K562 (cell line): ENCODE data around the gene PRR16. TPM values are rescaled to one million over a fixed set of nuclear protein-coding genes. Genes with fewer than 3 reads are reported as not detected.

Experiments used
- ATAC-seq: fragments of 200-7000 bp; cut with Tn5 transposase; 3 replicates; pipeline ENCODE4 v1.9.1; 2020; ENCODE audit warnings: moderate library complexity
- BruUV-seq: library from RNA; stranded (reverse); fragments of 400-500 nt; replicated peaks from 2 replicates; lab custom pipeline; 2021; lab: Mats Ljungman, UMichigan
- CTCF ChIA-PET: fragments of 300-600 bp; formaldehyde crosslinking; extraction: SDS; loops from one replicate; lab custom pipeline; 2021; ENCODE audit warnings: low intra/inter-chr PET ratio; lab: Yijun Ruan, JAX
- POLR2A ChIA-PET: fragments of 300-600, 350-650 bp; sonication (Branson Sonifier 250); formaldehyde crosslinking; extraction: SDS; loops from one replicate; lab custom pipeline; 2021; ENCODE audit warnings: antibody characterized with exemption, inconsistent platforms; lab: Yijun Ruan, JAX
- DNase-seq, 4 experiments: peaks; one replicate each; pipeline versions ENCODE4 v3.0.0 to v3.0.0-alpha.2; 2011 to 2018; ENCODE audit warnings: low spot score in 3 of 4, mixed read lengths in 3 of 4; ENCODE audit errors: extremely low read depth in 1 of 4
- FAIRE-seq: peaks from 2 replicates; lab custom pipeline; 2011; peaks lifted over from hg19 to GRCh38; lab: Jason Lieb, UNC
- H2AFZ ChIP-seq: 2 replicates; pipeline ENCODE4 v1.6.0; 2011; ENCODE audit warnings: low read depth, low read length, control low read depth, inconsistent platforms
- H3K27ac ChIP-seq: fragments of 200-600 bp; 3 replicates; pipeline ENCODE4 v1.8.0; 2011; ENCODE audit warnings: low read depth, mild to moderate bottlenecking, control low read depth, inconsistent platforms, low read length, moderate library complexity, mixed read lengths; ENCODE audit errors: extremely low read depth
- H3K27me3 ChIP-seq, 2 experiments: fragments of 300-600 bp in 1 of 2; 2 replicates in 1 of 2; 3 replicates in 1 of 2; pipeline versions ENCODE4 v1.6.0 to v1.8.0; 2011; ENCODE audit warnings: inconsistent platforms in 2 of 2, low read length in 2 of 2, mild to moderate bottlenecking in 1 of 2, mixed read lengths in 1 of 2, moderate library complexity in 1 of 2; ENCODE audit not compliant: control insufficient read depth in 2 of 2, insufficient read depth in 2 of 2
- H3K36me3 ChIP-seq: fragments of 300-600 bp; 3 replicates; pipeline ENCODE4 v1.8.0; 2011; ENCODE audit warnings: mild to moderate bottlenecking, low read length, inconsistent platforms; ENCODE audit not compliant: control insufficient read depth, insufficient read depth
- H3K4me1 ChIP-seq, 2 experiments: fragments of 200-600 bp in 1 of 2; replicated peaks in 1 of 2; 2 replicates in 1 of 2; 3 replicates in 1 of 2; pipeline versions ENCODE4 v1.5.1 to v1.8.0; 2011; ENCODE audit warnings: inconsistent platforms in 2 of 2, low read length in 2 of 2, mild to moderate bottlenecking in 1 of 2, mixed read lengths in 1 of 2, moderate library complexity in 1 of 2; ENCODE audit not compliant: control insufficient read depth in 2 of 2, insufficient read depth in 2 of 2
- H3K4me2 ChIP-seq: 2 replicates; pipeline ENCODE4 v1.6.1; 2011; ENCODE audit warnings: low read length, control low read depth, inconsistent platforms, mixed read lengths; ENCODE audit not compliant: insufficient read depth
- H3K4me3 ChIP-seq: fragments of 200-600 bp; sonication (generic), shearing (Covaris generic); 2 replicates; pipeline ENCODE4 v1.5.1; 2016; ENCODE audit warnings: control low read depth, inconsistent platforms
- H3K79me2 ChIP-seq: fragments of 200-600 bp; 3 replicates; pipeline ENCODE4 v1.8.0; 2011; ENCODE audit warnings: low read length, inconsistent platforms; ENCODE audit not compliant: control insufficient read depth, insufficient read depth
- H3K9ac ChIP-seq, 2 experiments: 2 replicates each; pipeline versions ENCODE4 v1.6.0 to v1.6.1; 2011; ENCODE audit warnings: low read depth in 2 of 2, low read length in 2 of 2, control low read depth in 1 of 2, inconsistent platforms in 1 of 2, mild to moderate bottlenecking in 1 of 2, mixed read lengths in 1 of 2; ENCODE audit not compliant: insufficient read depth in 1 of 2
- H3K9me1 ChIP-seq: one replicate; pipeline ENCODE4 v1.6.0; 2011; ENCODE audit warnings: inconsistent platforms, mild to moderate bottlenecking, low read length, moderate library complexity; ENCODE audit not compliant: control insufficient read depth, insufficient read depth
- H3K9me3 ChIP-seq: replicated peaks from 2 replicates; pipeline ENCODE4 v1.5.1; 2011; ENCODE audit warnings: low read depth, low read length, inconsistent platforms; ENCODE audit not compliant: control insufficient read depth, insufficient read depth
- H4K20me1 ChIP-seq: replicated peaks from 2 replicates; pipeline ENCODE4 v1.6.1; 2011; ENCODE audit warnings: low read length, inconsistent platforms, mixed read lengths; ENCODE audit not compliant: control insufficient read depth, insufficient read depth
- E2F5 ChIP-seq: sonication (generic); formaldehyde crosslinking; IDR thresholded peaks from 2 replicates; pipeline ENCODE4 v1.8.0; 2022; ENCODE audit warnings: mild to moderate bottlenecking, missing genetic modification reagents
- FOXA1 ChIP-seq: fragments of 450-650 bp; IDR thresholded peaks from 2 replicates; pipeline ENCODE4 v1.6.1; 2016; ENCODE audit warnings: mild to moderate bottlenecking, borderline replicate concordance
- GATAD2A ChIP-seq: fragments of 450-650 bp; IDR thresholded peaks from 2 replicates; pipeline ENCODE4 v1.6.1; 2017
- JUNB ChIP-seq: fragments of 450-650 bp; formaldehyde crosslinking; conservative IDR thresholded peaks from 2 replicates; pipeline ENCODE4 v1.4.0; 2020; ENCODE audit warnings: mild to moderate bottlenecking
- MTF1 ChIP-seq: fragments of 250-450 bp; sonication (Bioruptor Pico); IDR thresholded peaks from 2 replicates; pipeline ENCODE4 v1.9.0; 2021; ENCODE audit warnings: moderate library complexity, mild to moderate bottlenecking, inconsistent platforms, borderline replicate concordance
- PKNOX1 ChIP-seq: fragments of 450-650 bp; IDR thresholded peaks from 2 replicates; pipeline ENCODE4 v1.6.1; 2016
- RBM25 ChIP-seq: fragments of 200-400 bp; formaldehyde crosslinking; IDR thresholded peaks from 2 replicates; pipeline ENCODE4 v1.6.1; 2018; ENCODE audit warnings: low read length, low read depth, moderate library complexity; ENCODE audit not compliant: severe bottlenecking
- U2AF1 ChIP-seq: fragments of 200-400 bp; formaldehyde crosslinking; optimal IDR thresholded peaks from 2 replicates; pipeline ENCODE3; 2017; ENCODE audit warnings: mild to moderate bottlenecking, low read depth, low read length, moderate library complexity
- ZNF778 ChIP-seq: fragments of 450-650 bp; formaldehyde crosslinking; IDR thresholded peaks from 2 replicates; pipeline ENCODE4 v1.4.0; 2020; ENCODE audit warnings: mild to moderate bottlenecking, moderate library complexity
- WGBS: fragments of 100-300 bp; shearing (Covaris generic); methylation state at CpG from one replicate; pipeline ENCODE4 v1.1.6; 2016; ENCODE audit warnings: low coverage, mixed read lengths; ENCODE audit not compliant: insufficient coverage; ENCODE audit errors: missing lambda C conversion rate; 5-methylcytosine and 5-hydroxymethylcytosine counted together
- in situ Hi-C: fragments of 300-500 bp; cut with MboI; formaldehyde crosslinking; loops from 4 replicates; pipeline ENCODE4 v1.15.0; 2018; ENCODE audit warnings: inconsistent platforms, mixed read lengths
- intact Hi-C: fragments of 100-400 bp; cut with micrococcal nuclease; formaldehyde crosslinking; loops from 2 replicates; pipeline ENCODE4 v1.14.2; 2022
- polyA plus RNA-seq, 8 experiments: library from polyadenylated mRNA; depleted of rRNA in 4 of 8; stranded (reverse) in 5 of 8; unstranded in 3 of 8; fragments of >200 nt; fragmentation: Nextera tagmentation in 2 of 8; fragmentation: Illumina TruSeq in 1 of 8; extraction: Ambion mirVana in 2 of 8; extraction: Trizol in 1 of 8; gene quantifications; 2 replicates each; pipeline versions ENCODE4 v1.2.1 to v1.2.3, GENCODE V29; 2011 to 2014; ENCODE audit warnings: inconsistent platforms in 1 of 8, missing spikeins in 1 of 8
- total RNA-seq, 7 experiments: library from RNA; depleted of rRNA in 6 of 7; stranded (reverse); fragments of >200 nt in 6 of 7; fragmentation: Illumina TruSeq in 2 of 7; extraction: Trizol in 2 of 7; gene quantifications; 2 replicates each; pipeline versions ENCODE4 v1.2.1 to v1.2.3, GENCODE V29; 2011 to 2021; ENCODE audit warnings: low replicate concordance in 1 of 7

The PRR16 gene
- total and polyA plus RNA-seq, 9 of the 15 experiments (the other 6 are each of a cell fraction or from before 2014, with no cell fraction given): 0.61 to 10.1 (median 3.3) TPM

DNA sequence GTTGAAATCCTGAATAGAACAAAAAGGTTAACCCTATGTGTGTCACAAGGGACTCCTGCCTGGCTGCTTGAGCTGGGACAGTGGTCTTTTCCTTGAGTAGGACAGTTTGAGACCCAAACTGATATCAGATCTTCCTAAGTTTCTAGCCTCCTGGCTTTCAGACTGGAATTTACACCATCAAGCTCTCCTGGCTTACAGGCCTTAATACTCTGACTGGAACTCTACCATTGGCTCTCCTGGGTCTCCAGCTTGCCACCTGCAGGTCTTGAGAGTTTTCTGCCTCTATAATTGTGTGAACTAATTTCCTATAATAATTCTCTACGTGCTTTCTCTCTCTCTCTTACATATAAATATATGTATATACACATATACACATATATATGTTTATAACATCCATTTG lies 112.5 kb downstream of the PRR16 start:
- Histone ChIP-seq H3K27ac (no peak overlapping the region), H3K9ac (no peak overlapping the region), H3K4me3 (no peak overlapping the region), H3K27me3 (no peaks in the 10 kb centered on the region), H3K4me1 (no peaks in the 10 kb centered on the region), H3K9me3 (no peaks in the 10 kb centered on the region), H2AFZ (no peak overlapping the region), H4K20me1 (no peaks in the 10 kb centered on the region), H3K79me2 (no peaks in the 10 kb centered on the region), H3K9me1 (no peaks in the 10 kb centered on the region), H3K4me2 (no peak overlapping the region), H3K36me3 (no peaks in the 10 kb centered on the region)
- in situ Hi-C loops (no loop called here), intact Hi-C loops (no loop called here)
- DNase-seq: no peak
- ChIA-PET POLR2A (no interaction called here), CTCF (no interaction called here)
- no TSS peak for BruUV-seq
- peak; percentile 41; the same call in 1 of the 3 replicates for ATAC-seq
- WGBS: 36% methylated on average over 1 of the region's 1 CpG
- TF ChIP-seq RBM25: no peak
- TF ChIP-seq JUNB (CRISPR knock-in tag): no peak
- TF ChIP-seq GATAD2A: no peak
- TF ChIP-seq PKNOX1: no peak
- TF ChIP-seq MTF1 (CRISPR knock-in tag): no peak
- TF ChIP-seq E2F5 (CRISPR knock-in tag): no peak
- TF ChIP-seq U2AF1: no peak
- no peak for TF ChIP-seq FOXA1
- TF ChIP-seq ZNF778 (CRISPR knock-in tag): no peak
- FAIRE-seq: no peak
